HepG2 (cell line): Measurements from ENCODE around the gene BICDL1. TPM values are rescaled to one million over a fixed set of nuclear protein-coding genes. Genes with fewer than 3 reads are reported as not detected.

ENCODE experiments used
- ATAC-seq: fragments of 200-7000 bp; cut with Tn5 transposase; 3 replicates; pipeline ENCODE4 v1.9.1; 2020; ENCODE audit warnings: mild to moderate bottlenecking, moderate library complexity
- BruUV-seq: library from RNA; stranded (reverse); fragments of 400-500 nt; replicated peaks from 2 replicates; lab custom pipeline; 2021; lab: Mats Ljungman, UMichigan
- CTCF ChIA-PET: fragments of 300-600 bp; formaldehyde crosslinking; extraction: SDS; loops from one replicate; lab custom pipeline; 2021; ENCODE audit warnings: low total read pairs, inconsistent platforms, low intra/inter-chr PET ratio; lab: Yijun Ruan, JAX
- POLR2A ChIA-PET: fragments of 350-600 bp; sonication (Branson Sonifier 250); formaldehyde crosslinking; loops from one replicate; lab custom pipeline; 2020; ENCODE audit warnings: antibody characterized with exemption, inconsistent platforms; lab: Yijun Ruan, JAX
- DNase-seq: peaks from one replicate; pipeline ENCODE4 v3.0.0-alpha.2; 2015; ENCODE audit warnings: low spot score
- FAIRE-seq: peaks from 3 replicates; lab custom pipeline; 2011; peaks lifted over from hg19 to GRCh38; lab: Jason Lieb, UNC
- H2AFZ ChIP-seq: one replicate; pipeline ENCODE4 v1.6.1; 2011; ENCODE audit warnings: low read length, inconsistent platforms
- H3K27ac ChIP-seq: fragments of 300-600 bp; 3 replicates; pipeline ENCODE4 v1.8.0; 2011; ENCODE audit warnings: mixed run types, mild to moderate bottlenecking, mixed read lengths, low read length, inconsistent platforms; ENCODE audit not compliant: insufficient read depth; ENCODE audit errors: extremely low read length
- H3K27me3 ChIP-seq, 2 experiments: fragments of 200-600 bp in 1 of 2; 2 replicates in 1 of 2; 3 replicates in 1 of 2; pipeline versions ENCODE4 v1.6.0 to v1.8.0; 2011; ENCODE audit warnings: low read length in 2 of 2, mild to moderate bottlenecking in 2 of 2, moderate library complexity in 2 of 2, inconsistent platforms in 1 of 2; ENCODE audit not compliant: insufficient read depth in 2 of 2, control insufficient read depth in 1 of 2
- H3K36me3 ChIP-seq, 2 experiments: fragments of 200-600 bp in 1 of 2; replicated peaks in 1 of 2; 2 replicates in 1 of 2; 3 replicates in 1 of 2; pipeline versions ENCODE4 v1.5.1 to v1.8.0; 2011; ENCODE audit warnings: low read length in 2 of 2, inconsistent platforms in 1 of 2; ENCODE audit not compliant: insufficient read depth in 2 of 2, control insufficient read depth in 1 of 2
- H3K4me1 ChIP-seq: 2 replicates; pipeline ENCODE4 v1.5.1; 2012; ENCODE audit warnings: low read length, inconsistent platforms; ENCODE audit not compliant: insufficient read depth
- H3K4me2 ChIP-seq: 2 replicates; pipeline ENCODE4 v1.6.0; 2011; ENCODE audit warnings: low read depth, low read length, inconsistent platforms
- H3K4me3 ChIP-seq, 3 experiments: fragments of 200-600 bp in 1 of 3; sonication (generic), shearing (Covaris generic) in 1 of 3; replicated peaks in 1 of 3; 2 replicates each; pipeline ENCODE4 v1.5.1; 2011 to 2016; ENCODE audit warnings: low read length in 3 of 3, inconsistent platforms in 2 of 3, low read depth in 2 of 3, mild to moderate bottlenecking in 2 of 3, control low read depth in 1 of 3, mixed read lengths in 1 of 3; ENCODE audit not compliant: insufficient read depth in 1 of 3
- H3K79me2 ChIP-seq: one replicate; pipeline ENCODE4 v1.6.1; 2011; ENCODE audit warnings: low read length, inconsistent platforms; ENCODE audit not compliant: insufficient read depth
- H3K9ac ChIP-seq: 2 replicates; pipeline ENCODE4 v1.6.0; 2011; ENCODE audit warnings: mild to moderate bottlenecking, low read depth, low read length, inconsistent platforms; ENCODE audit not compliant: insufficient read depth
- H3K9me3 ChIP-seq: 2 replicates; pipeline ENCODE4 v1.5.1; 2012; ENCODE audit warnings: mild to moderate bottlenecking, low read length
- H4K20me1 ChIP-seq: 2 replicates; pipeline ENCODE4 v1.6.0; 2011; ENCODE audit warnings: inconsistent platforms, mild to moderate bottlenecking, low read length, moderate library complexity; ENCODE audit not compliant: insufficient read depth
- CCAR2 ChIP-seq: fragments of 200-400 bp; formaldehyde crosslinking; optimal IDR thresholded peaks from 2 replicates; pipeline ENCODE3; 2018; ENCODE audit warnings: low read depth, mild to moderate bottlenecking, low read length, moderate library complexity
- DNMT1 ChIP-seq: sonication (generic); formaldehyde crosslinking; IDR thresholded peaks from 2 replicates; pipeline ENCODE4 v1.5.1; 2020; ENCODE audit warnings: mild to moderate bottlenecking, missing genetic modification reagents
- HMG20A ChIP-seq: IDR thresholded peaks from 2 replicates; pipeline ENCODE4 v1.6.1; 2016; ENCODE audit warnings: borderline replicate concordance
- KDM4B ChIP-seq: sonication (generic); formaldehyde crosslinking; IDR thresholded peaks from 2 replicates; pipeline ENCODE4 v1.4.0; 2020; ENCODE audit warnings: missing genetic modification reagents
- LCORL ChIP-seq, 2 experiments: fragments of 450-650 bp in 1 of 2; sonication (generic) in 1 of 2; formaldehyde crosslinking in 1 of 2; IDR thresholded peaks; 2 replicates each; pipeline versions ENCODE4 v1.5.0 to v1.6.1; 2017 to 2020; ENCODE audit warnings: antibody characterized with exemption in 1 of 2, missing genetic modification reagents in 1 of 2
- NFIC ChIP-seq: IDR thresholded peaks from 2 replicates; pipeline ENCODE4 v1.6.1; 2012; ENCODE audit warnings: mild to moderate bottlenecking, low read length, inconsistent platforms
- THRA ChIP-seq: sonication (generic); formaldehyde crosslinking; IDR thresholded peaks from 2 replicates; pipeline ENCODE4 v1.4.0; 2020; ENCODE audit warnings: missing genetic modification reagents, borderline replicate concordance
- WIZ ChIP-seq: sonication (generic); formaldehyde crosslinking; IDR thresholded peaks from 2 replicates; pipeline ENCODE4 v1.5.1; 2020; ENCODE audit warnings: mild to moderate bottlenecking, missing genetic modification reagents
- ZBTB1 ChIP-seq: sonication (generic); formaldehyde crosslinking; IDR thresholded peaks from 2 replicates; pipeline ENCODE4 v1.4.0; 2020; ENCODE audit warnings: missing genetic modification reagents, borderline replicate concordance
- ZMAT5 ChIP-seq: sonication (generic); formaldehyde crosslinking; IDR thresholded peaks from 2 replicates; pipeline ENCODE4 v1.5.0; 2020; ENCODE audit warnings: mild to moderate bottlenecking, low read depth, missing genetic modification reagents, borderline replicate concordance
- ZNF207 ChIP-seq: fragments of 450-650 bp; IDR thresholded peaks from 2 replicates; pipeline ENCODE4 v1.6.1; 2016; ENCODE audit warnings: antibody characterized with exemption, borderline replicate concordance
- ZNF746 ChIP-seq: sonication (generic); formaldehyde crosslinking; IDR thresholded peaks from 2 replicates; pipeline ENCODE4 v1.8.0; 2022; ENCODE audit warnings: mild to moderate bottlenecking, missing genetic modification reagents
- WGBS: methylation state at CpG from one replicate; pipeline ENCODE4 v1.1.6; 2017; ENCODE audit warnings: low lambda C conversion rate; 5-methylcytosine and 5-hydroxymethylcytosine counted together
- in situ Hi-C: cut with HindIII; loops from 2 replicates; pipeline ENCODE4 v1.10.0; 2017; ENCODE audit warnings: low pct_unique_long_range_greater_than_20kb; ENCODE audit not compliant: extremely low pct_ligation_motif_present
- intact Hi-C: fragments of 100-400 bp; cut with micrococcal nuclease; formaldehyde crosslinking; loops from one replicate; pipeline ENCODE4 v1.10.0; 2022; ENCODE audit not compliant: unreplicated experiment
- polyA plus RNA-seq, 8 experiments: library from polyadenylated mRNA; depleted of rRNA in 3 of 8; stranded (reverse) in 7 of 8; unstranded in 1 of 8; fragments of >200 nt; fragmentation: Illumina TruSeq in 4 of 8; extraction: Trizol in 4 of 8; gene quantifications; 2 replicates each; pipeline versions ENCODE4 v1.2.1 to v1.2.3, GENCODE V29; 2011 to 2016; ENCODE audit warnings: low read depth in 4 of 8, missing spikeins in 1 of 8, mixed read lengths in 1 of 8; ENCODE audit not compliant: insufficient read depth in 1 of 8
- total RNA-seq, 5 experiments: library from RNA; depleted of rRNA; stranded (reverse); fragments of >200 nt; fragmentation: Illumina TruSeq; extraction: Trizol; gene quantifications; 2 replicates each; pipeline ENCODE4 v1.2.3, GENCODE V29; 2016; ENCODE audit warnings: low read depth in 1 of 5

BICDL1 gene
- total and polyA plus RNA-seq, 2 of the 13 experiments (the other 11 are each of a cell fraction or from before 2014, with no cell fraction given): 3.6 to 9.7 TPM

DNA sequence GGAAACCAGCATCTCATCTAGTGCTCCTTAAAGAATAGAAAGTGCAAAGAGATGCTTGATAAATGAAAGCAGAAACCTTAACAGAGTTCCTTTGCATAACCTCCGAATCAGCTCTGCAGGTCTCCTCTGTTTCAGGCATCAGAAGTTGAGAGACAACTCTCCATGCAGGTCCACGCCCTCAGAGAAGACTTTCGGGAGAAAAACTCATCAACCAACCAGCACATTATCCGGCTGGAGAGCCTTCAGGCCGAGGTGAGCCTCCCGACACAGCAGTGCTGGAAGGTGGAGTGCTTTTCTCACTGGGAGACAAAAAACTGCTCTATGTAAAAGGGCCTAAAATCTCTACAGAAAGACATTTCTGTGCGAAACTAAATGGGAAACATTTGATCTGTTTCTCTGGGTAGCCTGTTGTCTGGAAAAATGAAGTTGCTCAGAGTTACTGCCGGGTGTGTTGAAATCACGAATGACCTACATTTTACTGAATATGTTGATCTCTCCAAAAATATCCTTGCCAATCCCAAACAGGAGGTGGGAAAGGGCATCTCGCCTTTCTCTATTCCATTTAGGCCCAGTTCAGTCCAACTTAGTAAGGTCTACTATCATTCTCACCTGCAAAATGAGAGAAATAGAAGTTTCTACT, 72.7 kb downstream of the BICDL1 start:
- DNase-seq: no peak
- H3K36me3 ChIP-seq: 0 out of 5 replicates have a peak, but pooled peaks cover 0 to 2% of the 10 kb centered on the region in 2 experiments
- ChIA-PET POLR2A (no interaction called here), CTCF (no interaction called here)
- H3K27me3 ChIP-seq: no peaks in the 10 kb centered on the region
- no peaks in the 10 kb centered on the region for H4K20me1 ChIP-seq
- 94% methylated on average over 10 of the region's 10 CpGs for WGBS
- peaks cover 48% of the 10 kb centered on the region for H3K4me1 ChIP-seq
- BruUV-seq: no TSS peak
- no peaks in the 10 kb centered on the region for H3K9me3 ChIP-seq
- H3K4me3 ChIP-seq: no peak overlapping the region
- H3K4me2 ChIP-seq: no peak overlapping the region
- H2AFZ ChIP-seq: no peak overlapping the region
- in situ Hi-C loops: no loop called here
- H3K9ac ChIP-seq: no peak overlapping the region
- no peak for ATAC-seq
- no peak overlapping the region for H3K27ac ChIP-seq
- no peaks in the 10 kb centered on the region for H3K79me2 ChIP-seq
- TF ChIP-seq LCORL (IDR thresholded peaks at IDR 0.05): no peak
- no peak for TF ChIP-seq LCORL (CRISPR knock-in tag; IDR thresholded peaks at IDR 0.05)
- TF ChIP-seq NFIC: no peak
- no peak for TF ChIP-seq WIZ
- FAIRE-seq: no peak
- intact Hi-C loops: loop anchor here (2.0 kb wide), 1 partner anchor 17 kb away; no protein-coding TSS in a partner anchor

GRCh38 chr12:120062976-120063579, 74.0 kb downstream of the BICDL1 start:
- DNase-seq: peak; percentile 73
- Histone ChIP-seq H3K4me3 (no peak overlapping the region), H3K9ac (no peak overlapping the region), H2AFZ (no peak overlapping the region), H3K27ac (peak overlapping the region; percentile 37), H3K27me3 (no peaks in the 10 kb centered on the region), H4K20me1 (no peaks in the 10 kb centered on the region), H3K36me3 (0 out of 5 replicates have a peak, but pooled peaks cover 0 to 2% of the 10 kb centered on the region in 2 experiments), H3K9me3 (no peaks in the 10 kb centered on the region), H3K4me1 (peaks cover 45% of the 10 kb centered on the region), H3K4me2 (peak overlapping the region; percentile 41), H3K79me2 (no peaks in the 10 kb centered on the region)
- intact Hi-C loops: loop anchor here (2.0 kb wide), 1 partner anchor 16 kb away; no protein-coding TSS in a partner anchor
- POLR2A ChIA-PET: no interaction called here
- no TSS peak for BruUV-seq
- 34% methylated on average over 3 of the region's 3 CpGs for WGBS
- CTCF ChIA-PET: no interaction called here
- FAIRE-seq: peak; percentile 64
- ATAC-seq: peak; percentile 62
- in situ Hi-C loops: no loop called here
- TF ChIP-seq ZNF746 (CRISPR knock-in tag) (no peak), HMG20A (CRISPR knock-in tag) (peak; percentile 32; the same call in 1 of the 2 replicates), DNMT1 (no peak), ZMAT5 (CRISPR knock-in tag) (no peak), ZNF207 (no peak), ZBTB1 (CRISPR knock-in tag) (no peak), KDM4B (CRISPR knock-in tag) (no peak), NFIC (no peak), CCAR2 (no peak), THRA (CRISPR knock-in tag) (no peak)
